GM12878 (cell line): ENCODE data around the gene HDHD3. TPM values are rescaled to one million over a fixed set of nuclear protein-coding genes. Genes with fewer than 3 reads are reported as not detected.

ENCODE experiments used
- ATAC-seq: fragments of 200-7000 bp; cut with Tn5 transposase; 3 replicates; pipeline ENCODE4 v1.9.1; 2020; ENCODE audit warnings: mild to moderate bottlenecking, moderate library complexity
- BruUV-seq: library from RNA; stranded (reverse); fragments of 400-500 nt; replicated peaks from 2 replicates; lab custom pipeline; 2021; lab: Mats Ljungman, UMichigan
- CTCF ChIA-PET: fragments of 300-600 bp; sonication (Branson Sonifier 250); formaldehyde crosslinking; extraction: SDS; loops from one replicate; lab custom pipeline; 2021; ENCODE audit warnings: inconsistent platforms; lab: Yijun Ruan, JAX
- POLR2A ChIA-PET: fragments of 350-600 bp; formaldehyde crosslinking; extraction: SDS; loops from one replicate; lab custom pipeline; 2021; ENCODE audit warnings: inconsistent platforms; lab: Charles Lee
- RAD21 ChIA-PET: fragments of 300-600 bp; sonication (Branson Sonifier 250); formaldehyde crosslinking; loops from one replicate; lab custom pipeline; 2023; ENCODE audit warnings: antibody characterized with exemption; ENCODE audit not compliant: unreplicated experiment; lab: Charles Lee
- SMC1A ChIA-PET: fragments of 300-600 bp; sonication (Branson Sonifier 250); formaldehyde crosslinking; loops from one replicate; lab custom pipeline; 2023; ENCODE audit not compliant: unreplicated experiment, uncharacterized antibody; lab: Charles Lee
- DNase-seq: peaks from one replicate; pipeline ENCODE4 v3.0.0-alpha.2; 2011; ENCODE audit warnings: low read depth, low spot score
- FAIRE-seq: peaks from 3 replicates; lab custom pipeline; 2011; peaks lifted over from hg19 to GRCh38; lab: Jason Lieb, UNC
- H2AFZ ChIP-seq: 2 replicates; pipeline ENCODE4 v1.6.0; 2011; ENCODE audit warnings: low read depth, low read length, control low read depth; ENCODE audit not compliant: control insufficient read depth
- H3K27ac ChIP-seq: 2 replicates; pipeline ENCODE4 v1.5.1; 2011; ENCODE audit warnings: control low read depth; ENCODE audit not compliant: control insufficient read depth, insufficient read depth
- H3K27me3 ChIP-seq, 2 experiments: replicated peaks in 1 of 2; 2 replicates each; pipeline versions ENCODE4 v1.6.0 to v1.6.1; 2011; ENCODE audit warnings: low read length in 1 of 2; ENCODE audit not compliant: control insufficient read depth in 2 of 2, insufficient read depth in 2 of 2
- H3K36me3 ChIP-seq, 2 experiments: 2 replicates each; pipeline ENCODE4 v1.5.1; 2011; ENCODE audit warnings: low read length in 1 of 2; ENCODE audit not compliant: control insufficient read depth in 2 of 2, insufficient read depth in 2 of 2
- H3K4me1 ChIP-seq: 2 replicates; pipeline ENCODE4 v1.6.1; 2011; ENCODE audit warnings: mild to moderate bottlenecking, low read length, moderate library complexity, mixed read lengths; ENCODE audit not compliant: control insufficient read depth, insufficient read depth
- H3K4me2 ChIP-seq: 2 replicates; pipeline ENCODE4 v1.6.0; 2011; ENCODE audit warnings: control low read depth; ENCODE audit not compliant: control insufficient read depth, insufficient read depth
- H3K4me3 ChIP-seq: fragments of 200-600 bp; sonication (generic); 2 replicates; pipeline ENCODE4 v1.5.1; 2016
- H3K79me2 ChIP-seq: 2 replicates; pipeline ENCODE4 v1.6.0; 2011; ENCODE audit warnings: low read length; ENCODE audit not compliant: control insufficient read depth, insufficient read depth
- H3K9ac ChIP-seq: 2 replicates; pipeline ENCODE4 v1.8.0; 2011; ENCODE audit warnings: low read length, control low read depth, mixed read lengths; ENCODE audit not compliant: control insufficient read depth, insufficient read depth
- H3K9me3 ChIP-seq: replicated peaks from 3 replicates; pipeline ENCODE4 v1.5.1; 2011; ENCODE audit warnings: mild to moderate bottlenecking, low read length; ENCODE audit not compliant: control insufficient read depth, insufficient read depth
- H4K20me1 ChIP-seq: 2 replicates; pipeline ENCODE4 v1.6.0; 2011; ENCODE audit not compliant: control insufficient read depth, insufficient read depth
- BMI1 ChIP-seq: fragments of 450-650 bp; IDR thresholded peaks from 2 replicates; pipeline ENCODE4 v1.6.1; 2016; ENCODE audit warnings: mild to moderate bottlenecking, moderate library complexity, borderline replicate concordance
- TCF3 ChIP-seq: IDR thresholded peaks from 2 replicates; pipeline ENCODE4 v1.6.1; 2012; ENCODE audit warnings: low read depth, mild to moderate bottlenecking, low read length, borderline replicate concordance; ENCODE audit not compliant: insufficient read depth
- WGBS: methylation state at CpG from one replicate; pipeline ENCODE4 v1.1.6; 2016; ENCODE audit warnings: low lambda C conversion rate; ENCODE audit not compliant: insufficient replicate concordance, insufficient coverage; ENCODE audit errors: missing lambda C conversion rate; 5-methylcytosine and 5-hydroxymethylcytosine counted together
- in situ Hi-C: fragments of 300-500 bp; cut with MboI; formaldehyde crosslinking; loops from 9 replicates; pipeline ENCODE4 v1.14.3; 2018; ENCODE audit warnings: mixed read lengths
- intact Hi-C: fragments of 100-400 bp; cut with micrococcal nuclease; formaldehyde crosslinking; loops from one replicate; pipeline ENCODE4 v1.14.2; 2022; ENCODE audit not compliant: unreplicated experiment
- polyA plus RNA-seq, 11 experiments: library from polyadenylated mRNA; depleted of rRNA in 4 of 11; unstranded in 6 of 11; stranded (reverse) in 5 of 11; fragments of >200 nt; fragmentation: Nextera tagmentation in 4 of 11; fragmentation: Illumina TruSeq in 1 of 11; extraction: Ambion mirVana in 4 of 11; extraction: Trizol in 1 of 11; gene quantifications; 1 replicate in 1 of 11; 2 replicates in 10 of 11; pipeline versions ENCODE4 v1.2.1 to v1.2.3, GENCODE V29; 2011 to 2016; ENCODE audit warnings: inconsistent platforms in 2 of 11, missing spikeins in 2 of 11, low read depth in 1 of 11
- total RNA-seq, 4 experiments: library from RNA; depleted of rRNA in 3 of 4; stranded (reverse); fragments of >200 nt in 3 of 4; fragmentation: Illumina TruSeq in 1 of 4; extraction: Trizol in 1 of 4; gene quantifications; 2 replicates each; pipeline versions ENCODE4 v1.2.1 to v1.2.3, GENCODE V29; 2013 to 2021
- TF ChIP-seq, protein P1 (sequence below): IDR thresholded peaks from 2 replicates; pipeline ENCODE4 v1.6.1; 2011; ENCODE audit warnings: borderline replicate concordance, low read depth, mild to moderate bottlenecking, moderate library complexity, low read length; ENCODE audit not compliant: insufficient read depth, poor library complexity, severe bottlenecking
- TF ChIP-seq, protein P2 (sequence below): fragments of 150-350 bp; IDR thresholded peaks from 2 replicates; pipeline ENCODE4 v1.6.1; 2016; ENCODE audit warnings: low read depth, low read length
- TF ChIP-seq, protein P3 (sequence below): fragments of 450-650 bp; IDR thresholded peaks from 2 replicates; pipeline ENCODE4 v1.6.1; 2018; ENCODE audit warnings: borderline replicate concordance, mild to moderate bottlenecking; ENCODE audit not compliant: partially characterized antibody
- TF ChIP-seq, protein P4 (sequence below): fragments of 450-650 bp; conservative IDR thresholded peaks from 2 replicates; pipeline ENCODE4 v1.6.1; 2017; ENCODE audit warnings: mild to moderate bottlenecking, moderate library complexity

HDHD3 gene
- total and polyA plus RNA-seq, 10 of the 15 experiments (the other 5 are each of a cell fraction or from before 2014, with no cell fraction given) = 1.3 to 29.4 (median 17.9) TPM

DNA sequence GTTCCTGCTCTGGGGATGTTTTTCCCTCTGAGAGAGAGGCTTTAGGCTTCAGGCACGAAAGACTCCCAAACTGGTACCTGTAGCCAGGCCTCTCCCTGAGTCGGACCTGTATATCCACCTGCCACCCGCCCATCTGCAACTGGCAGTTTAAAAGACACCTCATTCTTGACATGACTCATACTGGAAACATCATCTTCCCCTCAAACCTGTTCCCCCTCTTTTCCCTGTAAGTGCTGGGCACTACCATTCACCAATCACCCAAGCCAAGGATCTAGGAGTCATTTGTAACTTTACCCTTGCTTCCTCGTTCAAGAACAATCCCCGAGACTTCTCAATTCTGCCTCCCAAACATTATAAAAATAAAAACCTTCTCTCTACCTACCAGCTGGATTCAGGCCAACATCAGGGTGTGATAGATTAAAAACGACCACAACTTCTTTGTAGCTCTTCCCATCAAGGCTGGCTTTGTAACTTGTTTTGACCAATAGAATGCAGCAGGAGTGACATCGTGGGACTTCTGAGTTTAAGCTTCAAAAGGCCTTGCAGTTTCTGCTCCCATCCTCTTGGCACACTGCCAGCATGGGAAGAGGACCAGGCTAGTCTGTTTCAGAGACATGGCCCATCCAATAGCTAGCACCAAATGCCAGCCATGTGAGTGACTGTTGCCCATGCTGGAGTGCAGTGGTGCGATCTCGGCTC lies 34.9 kb downstream of the HDHD3 start:
- H3K4me3 ChIP-seq = no peak overlapping the region
- TF ChIP-seq BMI1 (no peak), TCF3 (no peak)
- TF ChIP-seq, protein P1, sequence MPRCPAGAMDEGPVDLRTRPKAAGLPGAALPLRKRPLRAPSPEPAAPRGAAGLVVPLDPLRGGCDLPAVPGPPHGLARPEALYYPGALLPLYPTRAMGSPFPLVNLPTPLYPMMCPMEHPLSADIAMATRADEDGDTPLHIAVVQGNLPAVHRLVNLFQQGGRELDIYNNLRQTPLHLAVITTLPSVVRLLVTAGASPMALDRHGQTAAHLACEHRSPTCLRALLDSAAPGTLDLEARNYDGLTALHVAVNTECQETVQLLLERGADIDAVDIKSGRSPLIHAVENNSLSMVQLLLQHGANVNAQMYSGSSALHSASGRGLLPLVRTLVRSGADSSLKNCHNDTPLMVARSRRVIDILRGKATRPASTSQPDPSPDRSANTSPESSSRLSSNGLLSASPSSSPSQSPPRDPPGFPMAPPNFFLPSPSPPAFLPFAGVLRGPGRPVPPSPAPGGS = peak; percentile 38
- TF ChIP-seq, protein P2, sequence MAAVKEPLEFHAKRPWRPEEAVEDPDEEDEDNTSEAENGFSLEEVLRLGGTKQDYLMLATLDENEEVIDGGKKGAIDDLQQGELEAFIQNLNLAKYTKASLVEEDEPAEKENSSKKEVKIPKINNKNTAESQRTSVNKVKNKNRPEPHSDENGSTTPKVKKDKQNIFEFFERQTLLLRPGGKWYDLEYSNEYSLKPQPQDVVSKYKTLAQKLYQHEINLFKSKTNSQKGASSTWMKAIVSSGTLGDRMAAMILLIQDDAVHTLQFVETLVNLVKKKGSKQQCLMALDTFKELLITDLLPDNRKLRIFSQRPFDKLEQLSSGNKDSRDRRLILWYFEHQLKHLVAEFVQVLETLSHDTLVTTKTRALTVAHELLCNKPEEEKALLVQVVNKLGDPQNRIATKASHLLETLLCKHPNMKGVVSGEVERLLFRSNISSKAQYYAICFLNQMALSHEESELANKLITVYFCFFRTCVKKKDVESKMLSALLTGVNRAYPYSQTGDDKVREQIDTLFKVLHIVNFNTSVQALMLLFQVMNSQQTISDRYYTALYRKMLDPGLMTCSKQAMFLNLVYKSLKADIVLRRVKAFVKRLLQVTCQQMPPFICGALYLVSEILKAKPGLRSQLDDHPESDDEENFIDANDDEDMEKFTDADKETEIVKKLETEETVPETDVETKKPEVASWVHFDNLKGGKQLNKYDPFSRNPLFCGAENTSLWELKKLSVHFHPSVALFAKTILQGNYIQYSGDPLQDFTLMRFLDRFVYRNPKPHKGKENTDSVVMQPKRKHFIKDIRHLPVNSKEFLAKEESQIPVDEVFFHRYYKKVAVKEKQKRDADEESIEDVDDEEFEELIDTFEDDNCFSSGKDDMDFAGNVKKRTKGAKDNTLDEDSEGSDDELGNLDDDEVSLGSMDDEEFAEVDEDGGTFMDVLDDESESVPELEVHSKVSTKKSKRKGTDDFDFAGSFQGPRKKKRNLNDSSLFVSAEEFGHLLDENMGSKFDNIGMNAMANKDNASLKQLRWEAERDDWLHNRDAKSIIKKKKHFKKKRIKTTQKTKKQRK = no peak
- TF ChIP-seq, protein P3, sequence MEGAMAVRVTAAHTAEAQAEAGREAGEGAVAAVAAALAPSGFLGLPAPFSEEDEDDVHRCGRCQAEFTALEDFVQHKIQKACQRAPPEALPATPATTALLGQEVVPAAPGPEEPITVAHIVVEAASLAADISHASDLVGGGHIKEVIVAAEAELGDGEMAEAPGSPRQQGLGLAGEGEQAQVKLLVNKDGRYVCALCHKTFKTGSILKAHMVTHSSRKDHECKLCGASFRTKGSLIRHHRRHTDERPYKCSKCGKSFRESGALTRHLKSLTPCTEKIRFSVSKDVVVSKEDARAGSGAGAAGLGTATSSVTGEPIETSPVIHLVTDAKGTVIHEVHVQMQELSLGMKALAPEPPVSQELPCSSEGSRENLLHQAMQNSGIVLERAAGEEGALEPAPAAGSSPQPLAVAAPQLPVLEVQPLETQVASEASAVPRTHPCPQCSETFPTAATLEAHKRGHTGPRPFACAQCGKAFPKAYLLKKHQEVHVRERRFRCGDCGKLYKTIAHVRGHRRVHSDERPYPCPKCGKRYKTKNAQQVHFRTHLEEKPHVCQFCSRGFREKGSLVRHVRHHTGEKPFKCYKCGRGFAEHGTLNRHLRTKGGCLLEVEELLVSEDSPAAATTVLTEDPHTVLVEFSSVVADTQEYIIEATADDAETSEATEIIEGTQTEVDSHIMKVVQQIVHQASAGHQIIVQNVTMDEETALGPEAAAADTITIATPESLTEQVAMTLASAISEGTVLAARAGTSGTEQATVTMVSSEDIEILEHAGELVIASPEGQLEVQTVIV = no peak
- TF ChIP-seq, protein P4, sequence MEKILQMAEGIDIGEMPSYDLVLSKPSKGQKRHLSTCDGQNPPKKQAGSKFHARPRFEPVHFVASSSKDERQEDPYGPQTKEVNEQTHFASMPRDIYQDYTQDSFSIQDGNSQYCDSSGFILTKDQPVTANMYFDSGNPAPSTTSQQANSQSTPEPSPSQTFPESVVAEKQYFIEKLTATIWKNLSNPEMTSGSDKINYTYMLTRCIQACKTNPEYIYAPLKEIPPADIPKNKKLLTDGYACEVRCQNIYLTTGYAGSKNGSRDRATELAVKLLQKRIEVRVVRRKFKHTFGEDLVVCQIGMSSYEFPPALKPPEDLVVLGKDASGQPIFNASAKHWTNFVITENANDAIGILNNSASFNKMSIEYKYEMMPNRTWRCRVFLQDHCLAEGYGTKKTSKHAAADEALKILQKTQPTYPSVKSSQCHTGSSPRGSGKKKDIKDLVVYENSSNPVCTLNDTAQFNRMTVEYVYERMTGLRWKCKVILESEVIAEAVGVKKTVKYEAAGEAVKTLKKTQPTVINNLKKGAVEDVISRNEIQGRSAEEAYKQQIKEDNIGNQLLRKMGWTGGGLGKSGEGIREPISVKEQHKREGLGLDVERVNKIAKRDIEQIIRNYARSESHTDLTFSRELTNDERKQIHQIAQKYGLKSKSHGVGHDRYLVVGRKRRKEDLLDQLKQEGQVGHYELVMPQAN = no peak
- RAD21 ChIA-PET = no interaction called here
- H4K20me1 ChIP-seq = no peaks in the 10 kb centered on the region
- no peaks in the 10 kb centered on the region for H3K79me2 ChIP-seq
- no peak overlapping the region for H3K4me2 ChIP-seq
- no peaks in the 10 kb centered on the region for H3K27me3 ChIP-seq
- no peak for ATAC-seq
- POLR2A ChIA-PET = interaction anchor here (2.5 kb wide), 1 partner anchor 67 kb away, joined by 7 read pairs; the partner anchor contains the start of genes CDC26 and PRPF4
- in situ Hi-C loops (no loop called here), intact Hi-C loops (loop anchor here (2.0 to 5.0 kb wide), 2 partner anchors 59 to 65 kb away; partner anchors contain the start of genes ALAD, CDC26 and PRPF4)
- H2AFZ ChIP-seq = peak overlapping the region; percentile 51
- no peaks in the 10 kb centered on the region for H3K4me1 ChIP-seq
- no peaks in the 10 kb centered on the region for H3K36me3 ChIP-seq
- CTCF ChIA-PET = interaction anchor here (1.2 to 3.5 kb wide), 2 partner anchors 9 to 60 kb away, joined by 3 to 26 read pairs; partner anchors contain the start of gene ALAD
- 52% methylated on average over 9 of the region's 9 CpGs for WGBS
- no peaks in the 10 kb centered on the region for H3K9me3 ChIP-seq
- no peak overlapping the region for H3K27ac ChIP-seq
- no TSS peak for BruUV-seq
- SMC1A ChIA-PET = interaction anchor here (0.8 kb wide), 1 partner anchor 9 kb away, joined by 4 read pairs; no protein-coding TSS in a partner anchor
- DNase-seq = no peak
- no peak overlapping the region for H3K9ac ChIP-seq
- no peak for FAIRE-seq
